Activated CD4-positive, alpha-beta T cell treated with anti-CD3 and anti-CD28 coated beads for 36 hours (primary cell): ENCODE data around the gene CSF3. TPM values are rescaled to one million over a fixed set of nuclear protein-coding genes. Genes with fewer than 3 reads are reported as not detected.

Source experiments
- ATAC-seq: fragments of 200-7000 bp; cut with Tn5 transposase; one replicate; pipeline ENCODE4 v1.10.0; 2021; ENCODE audit warnings: mild to moderate bottlenecking, moderate library complexity
- CTCF ChIA-PET: fragments of 350-600 bp; sonication (Branson Sonifier 250); formaldehyde crosslinking; loops from one replicate; lab custom pipeline; 2021; ENCODE audit warnings: antibody characterized with exemption; lab: Charles Lee
- POLR2A ChIA-PET: fragments of 350-600 bp; sonication (Branson Sonifier 250); formaldehyde crosslinking; loops from one replicate; lab custom pipeline; 2021; ENCODE audit warnings: antibody characterized with exemption, inconsistent platforms; lab: Charles Lee
- DNase-seq: peaks from one replicate; pipeline ENCODE4 v3.0.0-alpha.2; 2020
- H3K27ac Mint-ChIP-seq: one replicate; pipeline ENCODE4 v1.8.0; 2021; ENCODE audit warnings: mixed read lengths
- H3K27me3 Mint-ChIP-seq: one replicate; pipeline ENCODE4 v1.8.0; 2021; ENCODE audit warnings: mixed read lengths
- H3K36me3 Mint-ChIP-seq: one replicate; pipeline ENCODE4 v1.8.0; 2021; ENCODE audit warnings: low read depth, mixed read lengths
- H3K4me1 Mint-ChIP-seq: one replicate; pipeline ENCODE4 v1.8.0; 2021; ENCODE audit warnings: mixed read lengths
- H3K4me3 Mint-ChIP-seq: one replicate; pipeline ENCODE4 v1.8.0; 2021; ENCODE audit warnings: mild to moderate bottlenecking, moderate library complexity, mixed read lengths
- H3K9me3 Mint-ChIP-seq: one replicate; pipeline ENCODE4 v1.8.0; 2021; ENCODE audit warnings: low read depth, mixed read lengths
- intact Hi-C, 2 experiments: fragments of 100-400 bp; cut with DNase I in 1 of 2; cut with micrococcal nuclease in 1 of 2; formaldehyde crosslinking; loops; one replicate each; pipeline versions ENCODE4 v1.14.2 to v1.15.1; 2022 to 2024; cut with DNase I, micrococcal nuclease
- total RNA-seq, 2 experiments: library from RNA; stranded (reverse); gene quantifications; one replicate each; pipeline ENCODE4 v1.2.3, GENCODE V29; 2021

CSF3 gene
- total RNA-seq, 2 experiments from 2014 or later, result not detected

- peaks cover 29% of the 10 kb centered on the region for H3K4me1 Mint-ChIP-seq
- peaks cover 6% of the 10 kb centered on the region for H3K27me3 Mint-ChIP-seq
- H3K9me3 Mint-ChIP-seq, result no peaks in the 10 kb centered on the region
- POLR2A ChIA-PET, result no interaction called here
- H3K27ac Mint-ChIP-seq, result no peak overlapping the region
- DNase-seq (no peak), ATAC-seq (no peak)
- H3K36me3 Mint-ChIP-seq, result peaks cover 10% of the 10 kb centered on the region
- intact Hi-C loops, result no loop called here
- H3K4me3 Mint-ChIP-seq, result peak overlapping the region; percentile 11
- CTCF ChIA-PET, result interaction anchor here (0.9 to 7.4 kb wide), 8 partner anchors 22 to 358 kb away, joined by 3 to 87 read pairs (median 6); partner anchors contain the start of genes LRRC3C, MSL1 and ORMDL3
Observed at GRCh38 chr17:39979016-39979670, 36.1 kb upstream of the CSF3 start.

DNA sequence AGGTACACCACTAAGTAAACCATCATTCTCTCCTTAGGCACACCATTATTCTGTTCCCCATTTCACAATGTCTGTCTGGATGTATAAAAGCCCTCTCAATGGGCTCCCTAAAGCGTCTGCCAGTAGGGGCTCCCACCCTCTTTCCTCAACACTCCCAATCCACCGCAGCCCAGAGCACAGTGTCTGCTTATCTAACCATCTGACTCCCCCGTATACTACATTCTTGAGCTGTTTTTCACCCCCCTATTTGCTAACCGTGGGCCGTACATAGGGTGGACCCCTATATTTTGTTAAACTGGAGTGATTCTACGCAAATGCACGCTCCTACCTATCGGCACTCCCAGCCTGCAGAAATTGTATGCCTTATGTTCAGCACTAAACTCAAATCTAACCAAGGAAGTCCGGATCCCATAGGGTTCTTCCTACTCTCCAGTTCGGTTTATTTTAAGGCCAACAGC, 35.3 kb upstream of the CSF3 start:
- peak overlapping the region; percentile 90 for H3K27ac Mint-ChIP-seq
- no peaks in the 10 kb centered on the region for H3K9me3 Mint-ChIP-seq
- H3K36me3 Mint-ChIP-seq, result peaks cover 18% of the 10 kb centered on the region
- intact Hi-C loops, result loop anchor here (1.0 to 10.0 kb wide), 21 partner anchors 21 to 1127 kb away; partner anchors contain the start of genes CDK12 (in 2 of the 2), LRRC3C (in 2 of the 2), ORMDL3 (in 2 of the 2) and CASC3 (in 1 of the 2)
- H3K4me1 Mint-ChIP-seq, result peaks cover 31% of the 10 kb centered on the region
- peak; percentile 31 for DNase-seq
- peaks cover 4% of the 10 kb centered on the region for H3K27me3 Mint-ChIP-seq
- peak; percentile 2 for ATAC-seq
- peak overlapping the region; percentile 94 for H3K4me3 Mint-ChIP-seq
- CTCF ChIA-PET, result interaction anchor here (0.7 to 7.4 kb wide), 17 partner anchors 14 to 358 kb away, joined by 3 to 87 read pairs (median 3); partner anchors contain the start of genes GSDMA, LRRC3C, MED24 and MIEN1
- POLR2A ChIA-PET, result interaction anchor here (0.7 to 1.2 kb wide), 6 partner anchors 21 to 360 kb away, joined by 3 to 5 read pairs (median 4); partner anchors contain the start of genes LRRC3C and ORMDL3

- H3K36me3 Mint-ChIP-seq, result peaks cover 23% of the 10 kb centered on the region
- H3K9me3 Mint-ChIP-seq, result no peaks in the 10 kb centered on the region
- H3K27me3 Mint-ChIP-seq, result peaks cover 4% of the 10 kb centered on the region
- CTCF ChIA-PET, result interaction anchor here (0.6 to 7.4 kb wide), 24 partner anchors 8 to 838 kb away, joined by 3 to 87 read pairs (median 3); partner anchors contain the start of genes GSDMA, GSDMB, IKZF3 and LRRC3C
- H3K27ac Mint-ChIP-seq, result peak within 1 kb of the TSS; percentile 90
- intact Hi-C loops, result loop anchor here (1.0 to 10.0 kb wide), 21 partner anchors 21 to 1127 kb away; partner anchors contain the start of genes CDK12 (in 2 of the 2), LRRC3C (in 2 of the 2), ORMDL3 (in 2 of the 2) and CASC3 (in 1 of the 2)
- peak within 1 kb of the TSS; percentile 94 for H3K4me3 Mint-ChIP-seq
- POLR2A ChIA-PET, result interaction anchor here (0.6 to 1.2 kb wide), 7 partner anchors 22 to 1152 kb away, joined by 3 to 5 read pairs (median 3); partner anchors contain the start of genes LRRC3C and ORMDL3
- ATAC-seq (peak; percentile 98), DNase-seq (peak; percentile 99)
- H3K4me1 Mint-ChIP-seq, result peaks cover 31% of the 10 kb centered on the region
Observed at GRCh38 chr17:39980351-39981206, 34.7 kb upstream of the CSF3 start, which contains the start of gene PSMD3. PSMD3 (plus strand) TSS chr17:39980807; CDS start chr17:39980971, 164 bp downstream.

DNA sequence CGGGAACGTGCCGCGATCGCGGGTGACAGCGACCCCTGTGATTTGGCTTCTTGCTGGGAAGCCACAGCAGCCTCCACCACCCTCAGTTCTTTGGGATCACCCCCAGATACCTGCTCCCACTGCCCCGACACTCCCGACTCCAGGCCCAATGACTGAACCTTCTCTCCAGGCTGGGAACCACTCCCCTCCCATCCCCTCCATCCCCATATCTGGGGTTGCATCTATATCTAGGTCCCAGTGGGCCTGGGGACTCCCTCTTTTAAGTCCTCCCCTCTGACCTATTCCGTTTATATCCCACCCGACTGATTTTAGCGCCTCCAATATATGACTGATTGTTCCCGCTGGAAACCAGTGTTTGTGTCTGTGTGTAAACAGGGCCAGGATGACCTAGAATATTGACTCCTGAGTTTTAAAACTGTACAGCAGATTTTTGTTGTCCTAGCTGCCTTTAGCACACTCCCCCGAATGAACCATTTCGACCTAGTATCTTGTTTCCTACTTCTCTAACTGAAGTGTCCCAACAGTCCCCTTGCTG, 34.0 kb upstream of the CSF3 start:
- POLR2A ChIA-PET, result interaction anchor here (0.6 to 1.2 kb wide), 4 partner anchors 22 to 1153 kb away, joined by 3 to 5 read pairs (median 4); no protein-coding TSS in a partner anchor
- DNase-seq (no peak), ATAC-seq (no peak)
- peaks cover 4% of the 10 kb centered on the region for H3K27me3 Mint-ChIP-seq
- intact Hi-C loops, result loop anchor here (2.0 to 10.0 kb wide), 3 partner anchors 294 to 516 kb away; partner anchors contain the start of gene CDK12 (in 1 of the 2)
- H3K27ac Mint-ChIP-seq, result peak overlapping the region; percentile 90
- peaks cover 29% of the 10 kb centered on the region for H3K36me3 Mint-ChIP-seq
- H3K9me3 Mint-ChIP-seq, result no peaks in the 10 kb centered on the region
- CTCF ChIA-PET, result interaction anchor here (0.6 to 7.4 kb wide), 19 partner anchors 9 to 837 kb away, joined by 3 to 87 read pairs (median 3); partner anchors contain the start of genes GSDMB, IKZF3, LRRC3C and MIEN1
- peak overlapping the region; percentile 94 for H3K4me3 Mint-ChIP-seq
- H3K4me1 Mint-ChIP-seq, result peaks cover 31% of the 10 kb centered on the region

- H3K27me3 Mint-ChIP-seq, result peaks cover 4% of the 10 kb centered on the region
- intact Hi-C loops, result loop anchor here (2.0 to 10.0 kb wide), 3 partner anchors 295 to 517 kb away; partner anchors contain the start of gene CDK12 (in 1 of the 2)
- ChIA-PET POLR2A (interaction anchor here (0.6 kb wide), 1 partner anchor 23 kb away, joined by 3 read pairs; no protein-coding TSS in a partner anchor), CTCF (interaction anchor here (0.7 to 4.5 kb wide), 4 partner anchors 15 to 360 kb away, joined by 3 to 23 read pairs (median 3); partner anchors contain the start of gene MED24)
- H3K9me3 Mint-ChIP-seq, result no peaks in the 10 kb centered on the region
- H3K36me3 Mint-ChIP-seq, result peaks cover 35% of the 10 kb centered on the region
- H3K27ac Mint-ChIP-seq, result peak overlapping the region; percentile 90
- peaks cover 31% of the 10 kb centered on the region for H3K4me1 Mint-ChIP-seq
- ATAC-seq (no peak), DNase-seq (no peak)
- H3K4me3 Mint-ChIP-seq, result peak overlapping the region; percentile 94
Observed at GRCh38 chr17:39981766-39982375, 33.4 kb upstream of the CSF3 start.

GRCh38 chr17:39988206-39988810, 26.9 kb upstream of the CSF3 start:
- Mint-ChIP-seq H3K27ac (peak overlapping the region; percentile 24), H3K27me3 (no peaks in the 10 kb centered on the region), H3K4me1 (peaks cover 6% of the 10 kb centered on the region), H3K9me3 (no peaks in the 10 kb centered on the region), H3K4me3 (no peak overlapping the region), H3K36me3 (peaks cover 78% of the 10 kb centered on the region)
- DNase-seq (no peak), ATAC-seq (no peak)
- POLR2A ChIA-PET, result no interaction called here
- intact Hi-C loops, result loop anchor here in 1 of 2 experiments (10.0 kb wide), 1 partner anchor 524 kb away; the partner anchor contains the start of gene CDK12
- CTCF ChIA-PET, result no interaction called here

GRCh38 chr17:39994448-39994847, 20.8 kb upstream of the CSF3 start:
- H3K4me3 Mint-ChIP-seq, result no peak overlapping the region
- ATAC-seq, result no peak
- ChIA-PET POLR2A (no interaction called here), CTCF (interaction anchor here (1.0 to 1.4 kb wide), 2 partner anchors 31 to 197 kb away, joined by 3 read pairs; no protein-coding TSS in a partner anchor)
- peaks cover 6% of the 10 kb centered on the region for H3K4me1 Mint-ChIP-seq
- no peaks in the 10 kb centered on the region for H3K9me3 Mint-ChIP-seq
- DNase-seq, result no peak
- intact Hi-C loops, result no loop called here
- H3K27me3 Mint-ChIP-seq, result no peaks in the 10 kb centered on the region
- H3K36me3 Mint-ChIP-seq, result peaks cover 63% of the 10 kb centered on the region
- no peak overlapping the region for H3K27ac Mint-ChIP-seq

- Mint-ChIP-seq H3K9me3 (no peaks in the 10 kb centered on the region), H3K4me1 (peaks cover 8% of the 10 kb centered on the region), H3K27ac (peak overlapping the region; percentile 1), H3K36me3 (peaks cover 58% of the 10 kb centered on the region), H3K4me3 (no peak overlapping the region), H3K27me3 (no peaks in the 10 kb centered on the region)
- no peak for ATAC-seq
- ChIA-PET POLR2A (no interaction called here), CTCF (no interaction called here)
- DNase-seq, result no peak
- intact Hi-C loops, result no loop called here
Observed at GRCh38 chr17:39995438-39995837, 19.8 kb upstream of the CSF3 start.

- Mint-ChIP-seq H3K36me3 (peaks cover 52% of the 10 kb centered on the region), H3K27ac (no peak overlapping the region), H3K4me1 (peaks cover 8% of the 10 kb centered on the region), H3K4me3 (no peak overlapping the region), H3K9me3 (no peaks in the 10 kb centered on the region), H3K27me3 (no peaks in the 10 kb centered on the region)
- ATAC-seq (no peak), DNase-seq (no peak)
- intact Hi-C loops, result no loop called here
- ChIA-PET POLR2A (no interaction called here), CTCF (interaction anchor here (0.7 to 0.8 kb wide), 2 partner anchors 14 to 516 kb away, joined by 3 read pairs; no protein-coding TSS in a partner anchor)
Observed at GRCh38 chr17:39996162-39996561, 19.1 kb upstream of the CSF3 start.
